Measurements from ENCODE around the gene ICAM2.
"Not testable (repeated sequence)": the region's sequence is repeated elsewhere in the genome, so short reads cannot be mapped to it uniquely, and the experiment has no call there.

The ICAM2 gene

GRCh38 chr17:64028874-64029464 is 8.5 kb upstream of the ICAM2 start:
- Mint-ChIP-seq H3K27ac (no peak overlapping the region), H3K27me3 (no peaks in the 10 kb centered on the region), H3K9me3 (no peaks in the 10 kb centered on the region), H3K4me3 (no peak overlapping the region), H3K4me1 (peaks cover 40% of the 10 kb centered on the region)
- ATAC-seq (peak; percentile 46), DNase-seq (peak; percentile 47 to 67)

DNA sequence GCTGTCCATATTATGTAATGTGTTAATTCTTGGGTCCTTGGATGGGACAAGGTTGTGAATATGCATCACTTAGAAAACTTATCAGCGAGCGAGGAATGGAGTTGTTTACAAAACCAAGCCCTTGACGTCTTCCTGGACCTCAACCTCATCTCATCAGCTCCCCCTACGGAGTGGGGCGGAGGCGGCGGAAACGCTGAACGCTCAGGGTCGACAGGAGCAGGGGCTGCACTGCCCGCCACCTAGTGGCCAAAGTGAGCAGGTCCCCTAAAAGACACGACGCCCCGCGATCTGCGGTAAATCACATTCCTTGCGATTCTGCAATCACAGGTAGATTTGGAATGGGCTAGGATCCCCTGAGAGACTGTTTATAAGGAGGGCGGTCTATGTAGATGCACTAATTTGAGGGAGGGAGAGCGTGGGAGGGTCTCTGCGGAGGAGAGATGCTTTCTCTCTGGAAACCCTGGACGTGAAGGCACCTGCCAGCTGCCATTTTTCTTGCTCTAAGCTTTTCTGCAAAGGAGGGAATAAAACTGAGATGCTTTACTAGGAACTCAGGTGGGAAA is 5.4 kb upstream of the ICAM2 start:
- peak; percentile 87 to 92 for DNase-seq
- no peaks in the 10 kb centered on the region for H3K27me3 Mint-ChIP-seq
- H3K4me1 Mint-ChIP-seq: peaks cover 69% of the 10 kb centered on the region
- H3K4me3 Mint-ChIP-seq: peak overlapping the region; percentile 84 to 85
- H3K9me3 Mint-ChIP-seq: no peaks in the 10 kb centered on the region
- peak overlapping the region; percentile 60 to 62 for H3K27ac Mint-ChIP-seq
- peak; percentile 89 for ATAC-seq

- ATAC-seq: peak; percentile 40
- H3K4me1 Mint-ChIP-seq: peaks cover 75% of the 10 kb centered on the region
- DNase-seq: peak; percentile 21 to 29
- no peaks in the 10 kb centered on the region for H3K9me3 Mint-ChIP-seq
- no peaks in the 10 kb centered on the region for H3K27me3 Mint-ChIP-seq
- H3K4me3 Mint-ChIP-seq: peak overlapping the region; percentile 84 to 85
- peak overlapping the region; percentile 60 to 73 for H3K27ac Mint-ChIP-seq
These were observed 4.6 kb upstream of the ICAM2 start for GRCh38 chr17:64024781-64025731.

DNA sequence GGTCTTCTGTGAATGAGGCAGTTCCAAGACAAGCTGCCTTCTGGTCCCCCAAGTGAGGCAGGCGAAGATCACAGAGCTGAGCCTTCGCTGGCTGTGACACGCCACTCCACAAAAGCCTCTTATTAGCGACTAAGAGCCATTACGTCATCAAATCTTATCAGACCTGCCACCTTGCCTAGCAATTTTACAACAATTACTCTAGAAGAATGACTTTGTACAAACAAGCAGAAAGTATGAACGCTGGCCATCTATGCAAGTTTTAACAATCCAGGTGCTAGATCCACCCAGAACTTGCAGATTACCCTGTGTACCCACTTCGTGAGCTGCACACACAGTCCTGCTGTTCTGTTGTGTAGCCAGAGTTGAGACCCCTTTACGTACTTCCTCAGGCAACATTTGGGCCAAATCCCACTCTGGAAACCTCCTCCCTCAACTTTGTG is 3.8 kb upstream of the ICAM2 start:
- DNase-seq (no peak), ATAC-seq (no peak)
- Mint-ChIP-seq H3K4me3 (peak overlapping the region; percentile 3 to 25), H3K27me3 (no peaks in the 10 kb centered on the region), H3K4me1 (peaks cover 78% of the 10 kb centered on the region), H3K27ac (peak overlapping the region; percentile 55 to 73), H3K9me3 (no peaks in the 10 kb centered on the region)

- peak overlapping the region; percentile 67 to 89 for H3K27ac Mint-ChIP-seq
- DNase-seq (no peak), ATAC-seq (no peak)
- H3K27me3 Mint-ChIP-seq: no peaks in the 10 kb centered on the region
- no peaks in the 10 kb centered on the region for H3K9me3 Mint-ChIP-seq
- H3K4me1 Mint-ChIP-seq: peaks cover 76% of the 10 kb centered on the region
- peak overlapping the region; percentile 21 to 46 for H3K4me3 Mint-ChIP-seq
These were observed 2.2 kb upstream of the ICAM2 start for GRCh38 chr17:64022611-64023063.

GRCh38 chr17:64019551-64019961 is 877 bp downstream of the ICAM2 start:
- H3K27ac Mint-ChIP-seq: peak overlapping the region; percentile 94 to 98
- H3K9me3 Mint-ChIP-seq, H3K27me3 Mint-ChIP-seq, DNase-seq: not testable (repeated sequence)
- peak; percentile 44 for ATAC-seq
- H3K4me3 Mint-ChIP-seq: peak overlapping the region; percentile 94 to 95
- peaks cover 76% of the 10 kb centered on the region for H3K4me1 Mint-ChIP-seq

- peaks cover 77% of the 10 kb centered on the region for H3K4me1 Mint-ChIP-seq
- H3K27me3 Mint-ChIP-seq: no peaks in the 10 kb centered on the region
- DNase-seq (no peak), ATAC-seq (no peak)
- H3K27ac Mint-ChIP-seq: peak overlapping the region; percentile 49 to 94
- peak overlapping the region; percentile 86 to 95 for H3K4me3 Mint-ChIP-seq
- H3K9me3 Mint-ChIP-seq: no peaks in the 10 kb centered on the region
These were observed 3.0 kb downstream of the ICAM2 start for GRCh38 chr17:64017381-64017980.

DNA sequence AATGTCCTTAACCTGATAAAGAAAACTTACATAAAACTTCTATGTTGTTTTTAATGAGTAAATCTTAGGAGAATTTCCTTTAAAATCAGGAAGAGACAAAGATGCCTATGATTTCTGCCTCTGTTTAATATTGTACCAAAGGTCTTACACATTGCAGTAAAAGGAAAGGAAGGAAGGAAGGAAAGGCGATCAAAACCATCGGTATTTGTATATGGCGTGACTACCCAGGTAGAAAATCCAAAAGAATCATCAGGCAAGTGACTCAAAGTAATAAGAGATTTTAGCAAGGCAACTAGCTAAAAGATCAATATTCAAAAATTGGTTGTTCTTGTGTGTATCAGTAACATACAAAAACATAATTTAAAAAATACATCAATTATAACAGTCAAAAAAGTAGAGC is 3.5 kb downstream of the ICAM2 start:
- ATAC-seq (no peak), DNase-seq (no peak)
- Mint-ChIP-seq H3K27me3 (no peaks in the 10 kb centered on the region), H3K27ac (peak overlapping the region; percentile 48 to 88), H3K4me3 (peak overlapping the region; percentile 77 to 84), H3K9me3 (no peaks in the 10 kb centered on the region), H3K4me1 (peaks cover 73% of the 10 kb centered on the region)

DNA sequence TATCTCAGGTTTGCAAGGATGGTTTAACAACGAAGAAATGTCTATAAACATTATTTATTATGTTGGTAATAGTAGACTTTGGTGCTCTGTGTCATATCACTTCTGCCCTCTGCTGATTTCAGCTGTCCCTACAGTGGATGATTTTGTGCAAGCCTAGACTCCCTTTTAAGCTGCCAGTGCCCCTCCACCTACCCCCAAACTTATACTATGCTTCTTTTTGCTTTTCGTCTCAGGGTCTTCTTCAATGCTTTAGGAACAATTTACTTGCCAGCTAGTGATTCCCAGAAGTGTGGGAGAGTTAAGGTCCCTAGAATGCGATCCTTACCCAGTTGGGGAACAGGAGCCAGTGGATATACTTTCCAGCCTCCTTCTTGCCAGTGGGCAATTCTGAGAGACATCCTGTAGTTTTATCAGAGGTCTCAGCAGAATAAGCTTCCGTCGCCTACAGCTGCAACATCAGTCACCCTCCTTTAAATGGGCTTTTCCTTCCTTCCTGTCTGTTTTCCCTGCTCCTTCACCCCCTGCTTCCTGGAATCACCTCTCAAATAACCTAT is 4.1 kb downstream of the ICAM2 start:
- H3K9me3 Mint-ChIP-seq: no peaks in the 10 kb centered on the region
- ATAC-seq (no peak), DNase-seq (no peak)
- peak overlapping the region; percentile 77 to 84 for H3K4me3 Mint-ChIP-seq
- peaks cover 73% of the 10 kb centered on the region for H3K4me1 Mint-ChIP-seq
- peak overlapping the region; percentile 48 to 88 for H3K27ac Mint-ChIP-seq
- no peaks in the 10 kb centered on the region for H3K27me3 Mint-ChIP-seq

GRCh38 chr17:64015447-64015846 is 5.0 kb downstream of the ICAM2 start:
- Mint-ChIP-seq H3K9me3 (no peaks in the 10 kb centered on the region), H3K27ac (peak overlapping the region in 1 of 2 donors; percentile 98), H3K27me3 (no peaks in the 10 kb centered on the region), H3K4me3 (peak overlapping the region; percentile 65 to 90), H3K4me1 (peaks cover 73% of the 10 kb centered on the region)
- ATAC-seq: no peak
- no peak for DNase-seq

GRCh38 chr17:64009571-64010402 is 10.6 kb downstream of the ICAM2 start:
- no peak overlapping the region for H3K4me3 Mint-ChIP-seq

DNA sequence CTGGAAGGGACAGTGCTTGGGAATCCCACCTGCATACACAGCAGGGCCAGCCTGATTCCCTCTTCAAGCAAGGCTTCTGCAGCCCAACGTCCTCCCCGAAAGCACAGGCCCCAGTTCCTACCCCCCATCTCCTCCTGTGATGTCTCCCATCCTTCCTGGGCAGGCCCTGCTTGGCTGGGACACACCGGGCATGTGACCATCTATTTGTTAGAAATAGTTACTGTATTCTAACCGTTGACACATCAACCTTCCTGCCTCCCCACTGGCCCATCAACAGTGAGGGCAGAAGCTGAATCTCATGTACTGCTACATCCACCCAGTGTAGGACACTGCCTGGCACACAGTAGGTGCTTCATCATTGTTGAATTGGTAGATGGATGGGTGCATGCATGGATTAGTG is 11.6 kb downstream of the ICAM2 start:
- Mint-ChIP-seq H3K4me3 (no peak overlapping the region), H3K9me3 (no peaks in the 10 kb centered on the region), H3K27ac (no peak overlapping the region), H3K27me3 (no peaks in the 10 kb centered on the region), H3K4me1 (peaks cover 75% of the 10 kb centered on the region)
- ATAC-seq: no peak
- no peak for DNase-seq

More at GRCh38 chr17:64009571-64010402, 10.6 kb downstream of the ICAM2 start:
- H3K27me3 Mint-ChIP-seq: no peaks in the 10 kb centered on the region
- no peak for ATAC-seq
- no peak for DNase-seq
- peak overlapping the region; percentile 24 to 48 for H3K27ac Mint-ChIP-seq
- no peaks in the 10 kb centered on the region for H3K9me3 Mint-ChIP-seq
- peaks cover 85% of the 10 kb centered on the region for H3K4me1 Mint-ChIP-seq

DNA sequence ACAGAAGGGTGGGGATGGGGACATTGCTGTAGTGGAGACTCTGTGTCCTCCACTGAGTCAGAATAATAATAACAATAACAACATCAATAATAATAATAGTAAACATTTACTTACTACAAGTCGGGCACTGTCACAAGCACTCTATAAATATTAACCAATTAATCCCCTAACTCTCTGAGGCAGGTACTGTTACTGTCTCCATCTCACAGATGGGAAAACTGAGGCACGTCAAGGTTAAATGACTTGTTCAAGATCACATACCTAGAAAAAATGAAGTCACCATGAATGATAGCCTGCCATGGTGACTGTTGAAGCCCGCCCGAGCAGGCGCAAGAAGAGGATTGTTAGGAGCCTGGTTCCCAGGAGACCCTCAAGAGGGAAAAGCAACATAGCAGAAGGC is 12.1 kb downstream of the ICAM2 start:
- ATAC-seq (no peak), DNase-seq (no peak)
- H3K27me3 Mint-ChIP-seq: no peaks in the 10 kb centered on the region
- no peaks in the 10 kb centered on the region for H3K9me3 Mint-ChIP-seq
- H3K4me3 Mint-ChIP-seq: no peak overlapping the region
- H3K27ac Mint-ChIP-seq: no peak overlapping the region
- peaks cover 70% of the 10 kb centered on the region for H3K4me1 Mint-ChIP-seq

- DNase-seq: no peak
- Mint-ChIP-seq H3K27me3 (no peaks in the 10 kb centered on the region), H3K4me3 (no peak overlapping the region), H3K4me1 (peaks cover 65% of the 10 kb centered on the region), H3K9me3 (no peaks in the 10 kb centered on the region), H3K27ac (peak overlapping the region in 1 of 2 donors; percentile 81)
- no peak for ATAC-seq
These were observed 12.6 kb downstream of the ICAM2 start for GRCh38 chr17:64007838-64008282.

All from stimulated activated naive CD8-positive, alpha-beta T cell treated with anti-CD3 and anti-CD28 coated beads, Interleukin-15, amount 100 ng/mL, for 72 hours (primary cell).